ENCODE data around the gene CAD.
A peak's percentile ranks its signal among the peaks of the same experiment; 100 is the strongest.

Gene CAD

DNA sequence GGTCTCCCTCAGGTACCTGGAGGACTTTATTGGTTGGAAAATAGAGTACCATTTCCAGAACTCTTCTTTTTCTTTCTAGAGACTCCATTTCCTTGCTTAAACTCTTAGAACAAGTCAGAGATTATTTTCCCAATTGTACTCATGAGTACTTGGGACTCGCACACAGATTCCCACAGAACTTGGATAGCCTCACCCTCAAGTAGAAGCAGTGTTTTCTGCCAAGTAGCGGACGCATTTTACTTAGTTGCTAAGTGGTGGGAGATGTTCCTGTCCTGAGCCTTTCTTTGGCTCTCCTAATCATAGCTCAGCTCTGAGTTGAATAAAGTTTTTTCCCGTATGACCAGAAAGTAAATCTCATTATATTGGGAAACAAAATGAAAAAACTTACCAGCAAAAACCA is 28.5 kb downstream of the CAD start:
- H3K36me3 ChIP-seq (ENCODE audit: low read depth) = peaks cover 33% of the 10 kb centered on the region

DNA sequence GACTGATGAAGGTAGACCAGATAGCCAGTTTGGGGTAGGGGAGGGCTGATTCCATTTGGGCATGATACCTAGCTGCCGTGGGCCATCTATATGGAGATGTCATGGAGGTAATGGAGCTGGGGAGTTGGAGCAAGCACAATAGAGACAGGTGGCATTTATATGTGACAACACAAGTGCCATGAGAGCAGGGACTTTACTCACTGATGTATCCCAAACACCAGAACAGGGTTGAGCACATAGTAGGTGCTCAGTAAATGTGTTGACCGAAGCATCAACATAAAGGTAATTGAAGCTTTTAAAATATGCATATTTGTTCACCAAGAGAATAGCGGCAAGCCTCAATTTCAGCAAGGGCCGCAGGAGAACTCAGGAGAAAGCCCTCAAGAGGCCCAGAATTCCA is 30.7 kb downstream of the CAD start:
- ATAC-seq (ENCODE audit: low read depth) (no peak), DNase-seq (ENCODE audit: low spot score) (no peak)
- Histone ChIP-seq H3K4me3 (ENCODE audit: severe bottlenecking) (no peak overlapping the region), H3K36me3 (ENCODE audit: low read depth) (peaks cover 13% of the 10 kb centered on the region), H3K27me3 (ENCODE audit: insufficient read depth, poor library complexity, severe bottlenecking) (no peaks in the 10 kb centered on the region), H3K27ac (ENCODE audit: poor library complexity, severe bottlenecking) (no peak overlapping the region), H3K9me3 (ENCODE audit: severe bottlenecking) (no peaks in the 10 kb centered on the region), H3K4me1 (ENCODE audit: insufficient read depth, poor library complexity, severe bottlenecking) (no peaks in the 10 kb centered on the region)
- TF ChIP-seq, protein P1, sequence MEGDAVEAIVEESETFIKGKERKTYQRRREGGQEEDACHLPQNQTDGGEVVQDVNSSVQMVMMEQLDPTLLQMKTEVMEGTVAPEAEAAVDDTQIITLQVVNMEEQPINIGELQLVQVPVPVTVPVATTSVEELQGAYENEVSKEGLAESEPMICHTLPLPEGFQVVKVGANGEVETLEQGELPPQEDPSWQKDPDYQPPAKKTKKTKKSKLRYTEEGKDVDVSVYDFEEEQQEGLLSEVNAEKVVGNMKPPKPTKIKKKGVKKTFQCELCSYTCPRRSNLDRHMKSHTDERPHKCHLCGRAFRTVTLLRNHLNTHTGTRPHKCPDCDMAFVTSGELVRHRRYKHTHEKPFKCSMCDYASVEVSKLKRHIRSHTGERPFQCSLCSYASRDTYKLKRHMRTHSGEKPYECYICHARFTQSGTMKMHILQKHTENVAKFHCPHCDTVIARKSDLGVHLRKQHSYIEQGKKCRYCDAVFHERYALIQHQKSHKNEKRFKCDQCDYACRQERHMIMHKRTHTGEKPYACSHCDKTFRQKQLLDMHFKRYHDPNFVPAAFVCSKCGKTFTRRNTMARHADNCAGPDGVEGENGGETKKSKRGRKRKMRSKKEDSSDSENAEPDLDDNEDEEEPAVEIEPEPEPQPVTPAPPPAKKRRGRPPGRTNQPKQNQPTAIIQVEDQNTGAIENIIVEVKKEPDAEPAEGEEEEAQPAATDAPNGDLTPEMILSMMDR (IDR thresholded peaks at IDR 0.05; ENCODE audit: poor library complexity, severe bottlenecking) = no peak

More for the DNA sequence above, 28.5 kb downstream of the CAD start:
- no peaks in the 10 kb centered on the region for H3K27me3 ChIP-seq (ENCODE audit: insufficient read depth, poor library complexity, severe bottlenecking)
- no peak for DNase-seq (ENCODE audit: low spot score)
- H3K4me1 ChIP-seq (ENCODE audit: insufficient read depth, poor library complexity, severe bottlenecking) = no peaks in the 10 kb centered on the region
- no peaks in the 10 kb centered on the region for H3K9me3 ChIP-seq (ENCODE audit: severe bottlenecking)
- no peak overlapping the region for H3K27ac ChIP-seq (ENCODE audit: poor library complexity, severe bottlenecking)
- no peak overlapping the region for H3K4me3 ChIP-seq (ENCODE audit: severe bottlenecking)
- no peak for ATAC-seq (ENCODE audit: low read depth)
- TF ChIP-seq, protein P1 (IDR thresholded peaks at IDR 0.05; ENCODE audit: poor library complexity, severe bottlenecking) = no peak

DNA sequence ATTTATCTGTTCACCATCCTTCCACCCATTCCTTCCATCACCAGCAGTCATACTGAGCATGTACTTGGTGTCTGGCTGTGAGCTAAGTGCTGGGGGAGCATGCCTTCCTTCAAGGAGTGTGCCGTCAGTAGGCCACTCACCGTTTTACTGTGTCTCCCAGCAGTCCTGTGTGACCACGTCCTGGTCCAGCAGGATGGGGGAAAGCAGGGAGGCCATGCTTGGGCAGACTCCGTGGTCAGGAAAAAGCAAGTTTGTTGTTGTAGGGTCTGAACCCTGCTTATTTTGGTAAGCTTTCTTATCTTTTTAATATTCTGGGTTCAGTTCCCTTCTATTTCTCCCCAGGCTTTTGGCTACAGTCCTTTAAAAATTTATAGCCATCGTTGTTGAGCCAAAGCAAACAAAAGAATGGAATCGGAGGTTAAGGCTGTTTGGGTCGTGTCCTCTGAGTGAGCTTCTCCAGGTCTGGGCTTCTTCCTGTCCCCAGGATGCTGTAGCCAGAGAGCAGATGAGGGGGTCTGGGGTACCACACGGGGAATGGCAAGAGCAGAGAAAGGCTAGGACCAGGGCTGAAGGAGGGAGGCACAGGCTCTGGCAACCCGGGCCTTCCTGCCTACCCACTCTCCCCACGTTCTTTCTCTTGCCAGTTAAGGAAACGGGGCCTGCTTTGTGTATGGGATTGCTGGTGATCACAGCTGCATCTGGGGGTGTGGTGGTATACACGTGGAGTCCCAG is 32.2 kb downstream of the CAD start:
- DNase-seq (ENCODE audit: low spot score) (no peak), ATAC-seq (ENCODE audit: low read depth) (peak; percentile 22; the same call in 2 of the 3 replicates)
- Histone ChIP-seq H3K27ac (ENCODE audit: poor library complexity, severe bottlenecking) (no peak overlapping the region), H3K9me3 (ENCODE audit: severe bottlenecking) (no peaks in the 10 kb centered on the region), H3K4me3 (ENCODE audit: severe bottlenecking) (no peak overlapping the region), H3K36me3 (ENCODE audit: low read depth) (no peaks in the 10 kb centered on the region), H3K4me1 (ENCODE audit: insufficient read depth, poor library complexity, severe bottlenecking) (no peaks in the 10 kb centered on the region), H3K27me3 (ENCODE audit: insufficient read depth, poor library complexity, severe bottlenecking) (no peaks in the 10 kb centered on the region)
- TF ChIP-seq, protein P1 (IDR thresholded peaks at IDR 0.05; ENCODE audit: poor library complexity, severe bottlenecking) = no peak

DNA sequence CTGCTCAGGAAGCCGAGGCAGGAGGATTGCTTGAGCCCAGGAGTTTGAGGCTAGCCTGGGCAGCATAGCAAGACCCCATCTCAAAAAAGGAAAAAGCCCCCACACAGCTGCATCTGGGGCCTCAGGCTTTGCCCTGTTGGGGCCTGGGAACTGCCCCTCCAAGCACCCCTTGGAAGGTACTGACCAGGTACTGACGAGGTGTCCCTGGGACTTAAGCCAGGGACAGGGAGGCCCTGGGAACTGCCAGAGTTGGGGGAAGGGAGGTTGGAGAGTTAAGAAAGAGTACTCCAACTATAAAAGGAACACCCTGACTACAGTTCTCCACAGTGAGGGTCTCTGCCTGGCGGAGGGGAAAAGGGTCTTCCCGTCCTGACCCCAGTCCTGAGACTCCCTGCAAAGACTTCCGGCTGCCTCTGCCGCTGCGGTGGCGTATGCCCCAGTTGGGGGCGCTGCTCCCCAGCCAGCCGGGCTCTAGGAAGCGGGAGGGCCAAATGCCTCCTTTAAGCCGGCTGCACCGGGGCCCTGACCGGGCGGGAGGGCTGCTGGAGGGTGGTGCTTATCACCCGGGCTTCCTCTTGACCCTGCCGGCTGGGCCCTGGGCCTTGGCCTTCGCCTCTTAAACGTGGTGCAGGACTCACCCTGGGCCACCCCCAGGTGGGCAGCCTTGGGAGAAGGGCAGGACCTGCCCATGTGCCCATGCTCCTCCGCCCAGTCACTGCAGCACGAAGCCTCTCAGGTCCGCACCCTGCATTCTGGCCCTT is 32.9 kb downstream of the CAD start:
- Histone ChIP-seq H3K9me3 (ENCODE audit: severe bottlenecking) (no peaks in the 10 kb centered on the region), H3K4me1 (ENCODE audit: insufficient read depth, poor library complexity, severe bottlenecking) (no peaks in the 10 kb centered on the region), H3K27me3 (ENCODE audit: insufficient read depth, poor library complexity, severe bottlenecking) (no peaks in the 10 kb centered on the region), H3K4me3 (ENCODE audit: severe bottlenecking) (no peak overlapping the region), H3K27ac (ENCODE audit: poor library complexity, severe bottlenecking) (no peak overlapping the region), H3K36me3 (ENCODE audit: low read depth) (no peaks in the 10 kb centered on the region)
- TF ChIP-seq, protein P1 (IDR thresholded peaks at IDR 0.05; ENCODE audit: poor library complexity, severe bottlenecking) = no peak
- no peak for ATAC-seq (ENCODE audit: low read depth)
- no peak for DNase-seq (ENCODE audit: low spot score)
